ENCODE measurements around the gene LSM5. TPM values are rescaled to one million over a fixed set of nuclear protein-coding genes. Genes with fewer than 3 reads are reported as not detected.

The LSM5 gene
- 28.0 and 36.2 TPM in 2 replicates for total RNA-seq

GRCh38 chr7:32490127-32490796 is at the start of gene LSM5:
Gene LSM5 (minus strand): TSS chr7:32490380. CDS start chr7:32490365, 15 bp downstream.

GRCh38 chr7:32495298-32496051 is 5.3 kb upstream of the LSM5 start, which contains the start of gene AVL9:
Gene AVL9 (plus strand): TSS chr7:32495489. CDS start chr7:32495710, 221 bp downstream.

Other genes with a start within 250 kb of the LSM5 start
- 28.2 and 32.2 TPM in 2 replicates for gene AVL9, start 5.1 kb upstream of the LSM5 start, total RNA-seq